IMR-90 (cell line): ENCODE results near the gene TSSK3. TPM values are rescaled to one million over a fixed set of nuclear protein-coding genes. Genes with fewer than 3 reads are reported as not detected.

Source experiments
- ATAC-seq: fragments of 200-7000 bp; cut with Tn5 transposase; 2 replicates; pipeline ENCODE4 v1.9.1; 2020; ENCODE audit warnings: low read depth, mild to moderate bottlenecking, moderate library complexity
- BruUV-seq: library from RNA; stranded (reverse); fragments of 400-500 nt; replicated peaks from 2 replicates; lab custom pipeline; 2021; lab: Mats Ljungman, UMichigan
- CTCF ChIA-PET: fragments of 300-600 bp; formaldehyde crosslinking; extraction: SDS; loops from one replicate; lab custom pipeline; 2021; ENCODE audit warnings: antibody characterized with exemption; lab: Yijun Ruan, JAX
- POLR2A ChIA-PET: fragments of 300-600 bp; sonication (Branson Sonifier 250); formaldehyde crosslinking; loops from one replicate; lab custom pipeline; 2022; ENCODE audit warnings: antibody characterized with exemption; ENCODE audit not compliant: unreplicated experiment; lab: Charles Lee
- DNase-seq: peaks from one replicate; pipeline ENCODE4 v3.0.0; 2013
- H2AFZ ChIP-seq: replicated peaks from 2 replicates; pipeline ENCODE3; 2013; ENCODE audit warnings: low read length, mild to moderate bottlenecking; ENCODE audit not compliant: poor library complexity
- H2AK5ac ChIP-seq: 2 replicates; pipeline ENCODE4 v1.6.1; 2013; ENCODE audit warnings: low read depth, low read length, inconsistent platforms
- H2AK9ac ChIP-seq: replicated peaks from 2 replicates; pipeline ENCODE3; 2013; ENCODE audit warnings: mild to moderate bottlenecking, low read depth, low read length, moderate library complexity; ENCODE audit not compliant: poor library complexity
- H2BK120ac ChIP-seq: 2 replicates; pipeline ENCODE4 v1.6.1; 2013; ENCODE audit warnings: low read depth, low read length, inconsistent platforms
- H2BK15ac ChIP-seq: 3 replicates; pipeline ENCODE4 v1.6.1; 2013; ENCODE audit warnings: low read depth, low read length, inconsistent platforms
- H2BK20ac ChIP-seq: 2 replicates; pipeline ENCODE4 v1.6.1; 2013; ENCODE audit warnings: low read depth, mild to moderate bottlenecking, inconsistent platforms, low read length, moderate library complexity
- H2BK5ac ChIP-seq: 2 replicates; pipeline ENCODE4 v1.6.1; 2013; ENCODE audit warnings: mild to moderate bottlenecking, low read depth, low read length, inconsistent platforms; ENCODE audit not compliant: poor library complexity, severe bottlenecking
- H3K14ac ChIP-seq: replicated peaks from 2 replicates; pipeline ENCODE4 v1.6.1; 2013; ENCODE audit warnings: low read depth, low read length, inconsistent platforms
- H3K18ac ChIP-seq: 2 replicates; pipeline ENCODE4 v1.6.1; 2013; ENCODE audit warnings: low read depth, low read length, control low read depth
- H3K23ac ChIP-seq: 2 replicates; pipeline ENCODE4 v1.6.1; 2013; ENCODE audit warnings: low read depth, low read length, inconsistent platforms
- H3K27ac ChIP-seq: 2 replicates; pipeline ENCODE4 v1.5.1; 2013; ENCODE audit warnings: mild to moderate bottlenecking, control low read depth, low read length; ENCODE audit not compliant: insufficient read depth
- H3K27me3 ChIP-seq: 2 replicates; pipeline ENCODE4 v1.6.1; 2013; ENCODE audit warnings: low read length; ENCODE audit not compliant: control insufficient read depth, insufficient read depth
- H3K36me3 ChIP-seq: 2 replicates; pipeline ENCODE4 v1.6.1; 2013; ENCODE audit warnings: low read length, mixed read lengths; ENCODE audit not compliant: control insufficient read depth, insufficient read depth
- H3K4ac ChIP-seq: 2 replicates; pipeline ENCODE4 v1.6.1; 2013; ENCODE audit warnings: low read depth, low read length, inconsistent platforms
- H3K4me1 ChIP-seq: 2 replicates; pipeline ENCODE4 v1.6.1; 2013; ENCODE audit warnings: low read length, mixed read lengths; ENCODE audit not compliant: control insufficient read depth, insufficient read depth
- H3K4me2 ChIP-seq: 2 replicates; pipeline ENCODE4 v1.6.1; 2013; ENCODE audit warnings: low read depth, mild to moderate bottlenecking, control low read depth, low read length, moderate library complexity
- H3K4me3 ChIP-seq: 2 replicates; pipeline ENCODE4 v1.5.1; 2013; ENCODE audit warnings: low read depth, mild to moderate bottlenecking, control low read depth, low read length, moderate library complexity; ENCODE audit not compliant: insufficient read depth
- H3K56ac ChIP-seq: 2 replicates; pipeline ENCODE4 v1.6.1; 2013; ENCODE audit warnings: low read length, inconsistent platforms; ENCODE audit not compliant: insufficient read depth; ENCODE audit errors: extremely low read depth
- H3K79me1 ChIP-seq, 2 experiments: 2 replicates each; pipeline ENCODE4 v1.6.1; 2013; ENCODE audit warnings: low read length in 2 of 2, inconsistent platforms in 1 of 2, low read depth in 1 of 2
- H3K9ac ChIP-seq: 2 replicates; pipeline ENCODE4 v1.6.1; 2013; ENCODE audit warnings: low read depth, low read length, control low read depth
- H3K9me1 ChIP-seq: 2 replicates; pipeline ENCODE4 v1.6.1; 2013; ENCODE audit warnings: low read length, inconsistent platforms; ENCODE audit not compliant: insufficient read depth
- H3K9me3 ChIP-seq: 2 replicates; pipeline ENCODE4 v1.6.1; 2013; ENCODE audit warnings: low read length; ENCODE audit not compliant: control insufficient read depth, insufficient read depth
- H4K20me1 ChIP-seq: 2 replicates; pipeline ENCODE4 v1.6.1; 2013; ENCODE audit warnings: low read length, inconsistent platforms; ENCODE audit not compliant: insufficient read depth
- H4K5ac ChIP-seq: 2 replicates; pipeline ENCODE4 v1.6.1; 2013; ENCODE audit warnings: mild to moderate bottlenecking, low read depth, low read length, control low read depth
- H4K8ac ChIP-seq, 2 experiments: 2 replicates each; pipeline ENCODE4 v1.6.1; 2013; ENCODE audit warnings: low read depth in 2 of 2, low read length in 2 of 2, control low read depth in 1 of 2, inconsistent platforms in 1 of 2
- H4K91ac ChIP-seq: 2 replicates; pipeline ENCODE4 v1.6.1; 2013; ENCODE audit warnings: low read depth, low read length, inconsistent platforms; ENCODE audit not compliant: insufficient read depth
- BHLHE40 ChIP-seq: fragments of 150-350 bp; IDR thresholded peaks from 2 replicates; pipeline ENCODE4 v1.6.1; 2016; ENCODE audit warnings: mild to moderate bottlenecking, low read depth, low read length
- CEBPB ChIP-seq: IDR thresholded peaks from 2 replicates; pipeline ENCODE4 v1.6.1; 2012; ENCODE audit warnings: low read depth, low read length, improper control_type of control experiment
- CHD1 ChIP-seq: IDR thresholded peaks from 2 replicates; pipeline ENCODE4 v1.6.1; 2012; ENCODE audit warnings: low read depth, low read length, improper control_type of control experiment
- CTCF ChIP-seq: conservative IDR thresholded peaks from 2 replicates; pipeline ENCODE4 v1.5.1; 2012; ENCODE audit warnings: mild to moderate bottlenecking, low read depth, low read length, improper control_type of control experiment
- ELK1 ChIP-seq: fragments of 150-350 bp; IDR thresholded peaks from 2 replicates; pipeline ENCODE4 v1.6.1; 2016; ENCODE audit warnings: low read depth, mild to moderate bottlenecking, low read length, moderate library complexity, borderline replicate concordance
- FOS ChIP-seq: fragments of 150-350 bp; IDR thresholded peaks from 2 replicates; pipeline ENCODE4 v1.6.1; 2016; ENCODE audit warnings: low read depth, low read length
- MAFK ChIP-seq: IDR thresholded peaks from 2 replicates; pipeline ENCODE4 v1.6.1; 2012; ENCODE audit warnings: low read depth, low read length, improper control_type of control experiment
- MAZ ChIP-seq: IDR thresholded peaks from 2 replicates; pipeline ENCODE4 v1.6.1; 2012; ENCODE audit warnings: low read depth, mild to moderate bottlenecking, low read length, improper control_type of control experiment, moderate library complexity, borderline replicate concordance
- MXI1 ChIP-seq: IDR thresholded peaks from 2 replicates; pipeline ENCODE4 v1.6.1; 2012; ENCODE audit warnings: low read depth, mild to moderate bottlenecking, low read length, moderate library complexity, borderline replicate concordance
- NFE2L2 ChIP-seq: fragments of 150-350 bp; IDR thresholded peaks from 2 replicates; pipeline ENCODE4 v1.6.1; 2016; ENCODE audit warnings: low read depth, mild to moderate bottlenecking, low read length
- POLR2A ChIP-seq: IDR thresholded peaks from 2 replicates; pipeline ENCODE4 v1.6.1; 2012; ENCODE audit warnings: mild to moderate bottlenecking, low read depth, low read length
- RAD21 ChIP-seq: IDR thresholded peaks from 2 replicates; pipeline ENCODE4 v1.6.1; 2012; ENCODE audit warnings: low read length, improper control_type of control experiment
- RCOR1 ChIP-seq: IDR thresholded peaks from 2 replicates; pipeline ENCODE4 v1.6.1; 2012; ENCODE audit warnings: mild to moderate bottlenecking, low read length, improper control_type of control experiment; ENCODE audit not compliant: insufficient replicate concordance
- SMC3 ChIP-seq: fragments of 150-350 bp; IDR thresholded peaks from 2 replicates; pipeline ENCODE4 v1.6.1; 2016; ENCODE audit warnings: low read depth, mild to moderate bottlenecking, antibody characterized with exemption, low read length, moderate library complexity
- WGBS, 2 experiments: methylation state at CpG; one replicate each; pipeline versions ENCODE4 v1.1.5 to v1.1.7; 2013; ENCODE audit warnings: missing lambda C conversion rate in 2 of 2; ENCODE audit not compliant: insufficient read length in 1 of 2; ENCODE audit errors: extremely low coverage in 2 of 2; 5-methylcytosine and 5-hydroxymethylcytosine counted together
- dilution Hi-C: fragments of 300-500 bp; cut with HindIII; formaldehyde crosslinking; loops from one replicate; pipeline ENCODE4 v1.14.3; 2018; ENCODE audit warnings: low sequenced_read_pairs; ENCODE audit not compliant: unreplicated experiment
- in situ Hi-C: fragments of 300-500 bp; cut with MboI; formaldehyde crosslinking; loops from 3 replicates; pipeline ENCODE4 v1.14.3; 2019; ENCODE audit warnings: low sequenced_read_pairs, inconsistent platforms, mixed read lengths
- intact Hi-C: fragments of 100-400 bp; cut with micrococcal nuclease; formaldehyde crosslinking; loops from 2 replicates; pipeline ENCODE4 v1.10.0; 2022
- polyA plus RNA-seq, 3 experiments: library from polyadenylated mRNA; depleted of rRNA; stranded (reverse); fragments of >200 nt; gene quantifications; 2 replicates each; pipeline ENCODE4 v1.2.3, GENCODE V29; 2012; ENCODE audit warnings: low replicate concordance in 1 of 3
- total RNA-seq: library from RNA; depleted of rRNA; stranded (reverse); fragments of >200 nt; gene quantifications from 2 replicates; pipeline ENCODE4 v1.2.3, GENCODE V29; 2012

TSSK3 gene
- total and polyA plus RNA-seq, 2 of the 4 experiments (the other 2 are of a cell fraction): 0.96 TPM; not detected in 1

GRCh38 chr1:32394141-32394889 is 32.0 kb downstream of the TSSK3 start, which contains the start of gene BSDC1:
BSDC1 (minus strand) TSS chr1:32394441; CDS start chr1:32394414, 27 bp downstream.
- Histone ChIP-seq H3K18ac (peak within 1 kb of the TSS; percentile 15), H3K9me1 (peaks cover 8% of the 10 kb centered on the region; the same call in 1 of the 2 replicates), H2AFZ (peak within 1 kb of the TSS; percentile 94), H3K36me3 (peaks cover 15% of the 10 kb centered on the region), H3K9me3 (no peaks in the 10 kb centered on the region), H3K4me3 (peak within 1 kb of the TSS; percentile 73), H3K14ac (peak within 1 kb of the TSS; percentile 90), H3K4ac (peak within 1 kb of the TSS; percentile 86), H4K5ac (peak within 1 kb of the TSS; percentile 59), H3K4me1 (peaks cover 4% of the 10 kb centered on the region), H3K27me3 (no peaks in the 10 kb centered on the region), H2BK15ac (peak within 1 kb of the TSS; percentile 16; the same call in 1 of the 3 replicates), H3K4me2 (peak within 1 kb of the TSS; percentile 92), H3K79me1 (peaks cover 31 to 55% of the 10 kb centered on the region in 2 experiments), H3K23ac (peak within 1 kb of the TSS; percentile 77), H3K27ac (peak within 1 kb of the TSS; percentile 83), H2BK5ac (peak within 1 kb of the TSS; percentile 80), H4K91ac (peak within 1 kb of the TSS; percentile 78), H4K8ac (peak within 1 kb of the TSS; percentile 52 to 91; a peak in 3 of 4 replicates), H2BK120ac (peak within 1 kb of the TSS; percentile 51), H2AK5ac (peak within 1 kb of the TSS; percentile 67; the same call in 1 of the 2 replicates), H2AK9ac (peak within 1 kb of the TSS; percentile 91), H3K9ac (peak within 1 kb of the TSS; percentile 88), H2BK20ac (no peak within 1 kb of the TSS), H4K20me1 (peaks cover 3% of the 10 kb centered on the region; the same call in 1 of the 2 replicates), H3K56ac (peak within 1 kb of the TSS; percentile 45; the same call in 1 of the 2 replicates)
- BruUV-seq: no TSS peak
- ATAC-seq (peak; percentile 98), DNase-seq (peak; percentile 98)
- POLR2A ChIA-PET: interaction anchor here (0.6 kb wide), 2 partner anchors 58 to 333 kb away, joined by 3 to 7 read pairs; partner anchors contain the start of gene MARCKSL1
- in situ Hi-C loops (no loop called here), dilution Hi-C loops (no loop called here), intact Hi-C loops (loop anchor here (1.0 to 5.0 kb wide), 2 partner anchors 57 to 179 kb away; partner anchors contain the start of gene MARCKSL1)
- WGBS, 2 experiments: 0% methylated on average over 33 of the region's 48 CpGs; no CpG with 5 or more reads in 1 of the 2 experiments
- CTCF ChIA-PET: interaction anchor here (0.6 to 1.3 kb wide), 4 partner anchors 16 to 179 kb away, joined by 4 to 10 read pairs (median 4); no protein-coding TSS in a partner anchor
- TF ChIP-seq MAZ (peak; percentile 51; the same call in 1 of the 2 replicates), RAD21 (no peak), MXI1 (peak; percentile 37; the same call in 1 of the 2 replicates), MAFK (no peak), FOS (no peak), NFE2L2 (0 out of 2 replicates have a peak, but pooled peaks have one; percentile 5), BHLHE40 (no peak; the same call in 1 of the 2 replicates), RCOR1 (no peak), CEBPB (peak; percentile 27; the same call in 1 of the 2 replicates), POLR2A (peak; percentile 91), SMC3 (no peak), ELK1 (no peak), CHD1 (no peak), CTCF (no peak)
